ENCODE data around the gene GABBR2. TPM values are rescaled to one million over a fixed set of nuclear protein-coding genes. Genes with fewer than 3 reads are reported as not detected.

Gene GABBR2
- total and polyA plus RNA-seq, 2 of the 8 experiments (the other 6 are each of a cell fraction or from before 2014, with no cell fraction given), result 0.50 to 1.2 TPM

DNA sequence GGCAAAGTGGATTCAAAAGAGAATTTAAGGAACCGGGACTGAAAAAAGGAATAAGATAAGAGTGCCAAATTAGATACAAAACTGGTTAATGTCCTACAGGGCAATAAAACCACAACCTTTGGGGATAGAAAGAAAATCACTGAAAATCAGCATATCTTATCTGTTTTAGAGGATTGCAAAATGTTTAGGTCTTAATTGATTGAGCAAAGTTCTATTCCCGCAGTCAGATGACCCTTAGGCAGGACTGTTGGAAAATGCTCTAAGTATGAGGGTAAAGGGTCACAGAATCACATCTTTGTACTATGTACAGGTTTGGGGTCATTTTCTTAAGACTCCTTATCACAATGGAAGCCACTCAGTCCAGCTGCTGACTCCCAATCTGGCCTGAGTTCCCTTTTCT, 129.0 kb downstream of the GABBR2 start (continued):
- TF ChIP-seq SIN3A (conservative IDR thresholded peaks at IDR 0.05 in 1 of 2, IDR thresholded peaks at IDR 0.05 in 1 of 2; ENCODE audit: low read depth in 1 of 2, low read length in 2 of 2) (no peak), NRF1 (IDR thresholded peaks at IDR 0.05; ENCODE audit: low read depth, low read length) (no peak)

Measured in H1 (cell line).